SKM-1 (cell line): Measurements from ENCODE around the gene NRTN.
"Not testable (repeated sequence)": the region's sequence is repeated elsewhere in the genome, so short reads cannot be mapped to it uniquely, and the experiment has no call there.

Experiments used
- DNase-seq: peaks from one replicate; lab custom pipeline; 2025; ENCODE audit not compliant: unreplicated experiment; lab: John Stamatoyannopoulos, UW

NRTN gene, protein sequence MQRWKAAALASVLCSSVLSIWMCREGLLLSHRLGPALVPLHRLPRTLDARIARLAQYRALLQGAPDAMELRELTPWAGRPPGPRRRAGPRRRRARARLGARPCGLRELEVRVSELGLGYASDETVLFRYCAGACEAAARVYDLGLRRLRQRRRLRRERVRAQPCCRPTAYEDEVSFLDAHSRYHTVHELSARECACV

DNA sequence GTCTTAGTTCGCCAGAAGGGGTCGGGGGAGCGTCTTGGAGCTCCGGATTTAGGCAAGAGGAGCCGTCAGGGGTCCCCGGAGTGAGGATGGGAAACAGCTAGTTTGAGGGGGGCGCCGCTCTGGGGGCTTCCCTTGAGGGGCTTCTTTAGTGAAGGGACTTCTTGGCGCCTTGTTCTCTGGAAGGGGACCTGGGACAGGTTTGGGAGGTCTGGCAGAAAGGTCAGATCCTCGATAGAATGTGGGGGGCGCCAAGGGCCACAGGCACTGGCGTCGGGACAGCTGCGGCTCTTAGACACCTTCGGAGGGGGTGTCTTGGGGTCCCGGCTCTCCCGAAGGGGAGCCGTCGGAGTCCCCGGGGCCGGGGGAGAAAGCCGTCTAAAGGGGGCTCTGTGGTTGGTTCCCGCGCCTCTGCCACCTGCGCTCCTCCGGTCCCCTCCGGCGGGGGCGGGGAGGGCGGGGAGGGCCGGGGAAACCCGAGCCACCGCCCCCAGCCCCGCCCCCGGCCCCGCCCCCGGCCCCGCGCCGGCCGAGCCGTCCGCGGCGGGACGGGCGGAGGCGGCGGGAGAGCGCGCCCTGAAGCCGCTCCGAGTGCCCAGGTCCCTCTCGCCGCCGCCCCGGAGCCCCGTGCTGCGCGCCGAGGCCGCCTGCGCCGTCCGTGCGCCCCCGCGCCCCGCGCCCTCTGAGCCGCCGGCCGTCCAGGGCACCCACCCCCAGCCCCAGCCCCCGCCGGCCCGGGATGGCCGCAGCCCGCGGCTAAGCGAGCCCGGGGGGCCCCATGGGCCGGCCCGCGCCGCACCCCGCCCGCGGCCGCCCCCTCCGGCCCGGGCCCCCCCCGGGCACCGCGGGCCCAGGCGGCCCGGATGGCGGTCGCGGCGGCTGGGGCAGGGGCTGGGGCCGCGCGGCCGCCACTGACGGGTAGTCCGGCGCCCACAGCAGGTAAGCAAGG lies at the start of gene NRTN:
Gene NRTN (plus strand): TSS at position 552 of the 946 bp plus-strand sequence. CDS start 19,099 bp downstream, outside the sequence.
- DNase-seq: no peak

DNA sequence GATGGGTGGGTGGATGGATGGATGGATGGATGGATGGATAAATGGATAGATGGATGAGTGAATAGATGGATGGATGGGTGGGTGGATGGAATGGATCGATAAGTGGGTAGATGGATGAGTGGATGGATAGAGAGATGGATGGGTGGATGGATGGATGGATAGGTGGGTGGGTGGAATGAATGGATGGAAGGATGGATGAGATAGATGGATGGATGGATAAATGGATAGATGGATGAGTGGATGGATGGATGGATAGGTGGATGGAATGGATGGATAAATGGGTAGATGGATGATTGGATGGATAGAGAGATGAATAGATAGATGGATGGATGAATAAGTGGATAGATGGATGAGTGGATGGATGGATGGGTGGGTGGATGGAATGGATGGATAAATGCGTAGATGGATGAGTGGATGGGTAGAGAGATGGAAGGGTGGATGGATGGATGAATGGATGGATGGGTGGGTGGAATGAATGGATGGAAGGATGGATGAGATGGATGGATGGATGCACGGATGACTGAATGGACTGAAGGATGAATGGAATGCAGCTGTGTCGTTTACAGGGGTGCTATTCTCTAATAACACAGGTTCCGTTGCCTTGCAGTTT lies 42.2 kb upstream of the NRTN start:
- DNase-seq: no peak

DNA sequence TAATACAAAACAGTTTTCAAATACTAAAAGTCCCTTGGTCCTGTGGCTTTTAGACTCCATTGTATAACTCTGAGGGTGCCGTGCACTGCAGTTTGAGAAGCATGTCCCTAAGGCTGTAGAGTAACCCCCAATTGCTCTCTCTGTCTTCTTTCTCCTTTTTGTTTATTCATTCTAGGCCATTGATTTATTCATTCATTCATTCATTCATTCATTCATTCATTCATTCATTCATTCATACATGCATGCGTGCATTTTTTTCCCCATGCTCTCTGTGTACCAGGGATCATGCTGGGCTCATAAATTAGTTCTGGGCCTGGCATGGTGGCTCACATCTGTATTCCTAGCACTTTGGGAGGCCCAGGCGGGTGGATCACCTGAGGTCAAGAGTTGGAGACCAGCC lies 39.6 kb upstream of the NRTN start:
- DNase-seq: no peak

DNA sequence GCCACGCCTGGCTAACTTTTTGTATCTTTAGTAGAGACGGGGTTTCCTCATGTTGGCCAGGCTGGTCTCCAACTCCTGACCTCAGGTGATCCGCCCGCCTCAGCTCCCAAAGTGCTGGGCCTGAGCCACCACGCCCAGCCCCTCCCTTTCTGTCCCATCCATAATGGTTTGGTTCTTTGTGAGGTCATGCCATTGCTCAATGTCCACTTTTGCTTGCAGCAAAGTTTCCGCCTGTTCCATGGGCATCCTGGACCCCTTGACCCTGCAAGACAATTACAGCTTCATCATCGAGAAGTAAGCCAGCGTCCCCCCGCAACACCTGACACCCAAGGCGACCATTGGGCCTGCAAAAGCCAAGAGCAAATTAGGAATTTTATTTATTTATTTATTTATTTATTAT lies 36.9 kb upstream of the NRTN start:
- DNase-seq: no peak

DNA sequence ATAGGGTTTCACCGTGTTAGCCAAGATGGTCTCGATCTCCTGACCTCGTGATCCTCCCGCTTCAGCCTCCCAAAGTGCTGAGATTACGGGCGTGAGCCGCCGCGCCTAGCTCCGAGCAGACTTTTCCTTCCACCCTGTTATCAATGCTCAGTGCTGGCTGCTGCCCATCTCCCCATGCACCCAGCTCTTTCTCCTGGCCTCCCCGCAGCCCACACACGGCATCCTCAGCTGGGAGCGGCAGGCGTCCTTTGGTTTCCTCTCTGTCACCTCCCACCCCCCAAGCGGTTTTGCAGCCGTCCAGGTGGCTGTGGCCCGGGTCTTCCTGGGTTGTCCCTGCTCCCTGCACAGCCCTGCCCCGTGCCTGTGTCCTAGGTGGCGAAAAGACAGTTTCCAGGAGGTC lies 32.5 kb upstream of the NRTN start:
- no peak for DNase-seq

DNA sequence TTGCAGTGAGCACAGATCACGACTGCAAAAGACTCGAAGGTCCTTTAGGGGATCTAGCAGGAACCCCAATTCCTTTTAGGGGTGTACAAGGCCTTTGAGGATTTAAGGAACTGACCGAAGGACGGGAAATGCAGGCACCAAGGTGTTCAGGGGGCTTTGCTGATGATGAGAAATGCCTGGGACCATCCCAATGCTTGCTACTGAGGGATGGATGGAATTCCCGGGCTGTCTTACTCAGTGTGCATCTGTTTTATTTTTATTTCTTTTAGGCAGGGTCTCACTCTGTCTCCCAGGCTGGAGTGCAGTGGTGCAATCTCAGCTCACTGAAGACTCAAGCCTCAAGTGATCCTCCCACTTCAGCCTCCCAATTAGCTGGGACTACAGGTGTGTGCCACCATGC lies 31.6 kb upstream of the NRTN start:
- DNase-seq: no peak

DNA sequence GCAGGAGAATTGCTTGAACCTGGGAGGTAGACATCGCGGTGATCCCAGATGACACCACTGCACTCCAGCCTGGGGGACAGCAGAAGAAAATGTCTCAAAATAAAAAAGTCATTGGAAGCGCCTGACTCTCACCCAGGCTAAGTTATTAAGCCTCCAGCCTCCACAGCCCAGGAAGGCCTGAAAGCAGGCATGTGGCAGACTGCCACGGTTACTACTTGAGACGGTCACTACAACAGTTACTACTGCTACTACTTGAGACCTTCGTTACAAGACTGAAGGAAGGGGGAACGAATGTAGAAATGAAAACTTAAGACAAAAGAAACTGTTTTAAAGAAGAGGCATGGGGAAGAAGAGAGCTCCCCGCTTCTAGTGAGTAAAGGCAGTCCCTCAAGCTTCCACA lies 29.9 kb upstream of the NRTN start:
- no peak for DNase-seq

DNA sequence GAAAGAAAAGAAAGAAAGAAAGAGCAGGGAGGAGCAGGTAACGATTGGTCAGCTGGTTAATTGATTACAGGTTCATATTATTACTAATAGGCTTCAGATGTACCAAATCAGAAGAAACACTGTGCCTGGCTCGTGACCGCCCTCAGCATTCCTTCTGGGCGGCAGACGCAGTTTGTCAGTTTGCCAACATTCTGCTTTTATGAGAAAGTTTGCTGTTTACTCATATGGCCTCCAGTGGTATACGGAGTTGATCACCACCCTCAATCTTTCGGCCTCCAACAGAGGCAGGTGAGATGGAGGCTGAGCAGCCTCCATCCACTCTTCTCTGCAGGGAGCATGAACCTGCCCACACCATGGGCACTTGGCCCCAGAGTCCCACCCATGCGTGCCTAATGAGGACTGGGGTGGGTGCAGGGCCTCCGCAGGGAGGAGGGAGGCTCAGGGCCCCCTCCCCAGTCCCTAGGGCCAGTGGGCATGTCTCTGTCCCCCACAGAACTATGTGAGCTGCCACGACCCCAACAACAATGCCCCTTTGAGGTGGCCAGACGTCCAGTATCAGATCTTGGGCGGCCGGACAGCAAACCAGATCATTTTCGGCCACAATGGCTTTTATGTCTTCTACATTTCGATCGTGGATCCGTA lies 29.1 kb upstream of the NRTN start:
- DNase-seq: no peak

DNA sequence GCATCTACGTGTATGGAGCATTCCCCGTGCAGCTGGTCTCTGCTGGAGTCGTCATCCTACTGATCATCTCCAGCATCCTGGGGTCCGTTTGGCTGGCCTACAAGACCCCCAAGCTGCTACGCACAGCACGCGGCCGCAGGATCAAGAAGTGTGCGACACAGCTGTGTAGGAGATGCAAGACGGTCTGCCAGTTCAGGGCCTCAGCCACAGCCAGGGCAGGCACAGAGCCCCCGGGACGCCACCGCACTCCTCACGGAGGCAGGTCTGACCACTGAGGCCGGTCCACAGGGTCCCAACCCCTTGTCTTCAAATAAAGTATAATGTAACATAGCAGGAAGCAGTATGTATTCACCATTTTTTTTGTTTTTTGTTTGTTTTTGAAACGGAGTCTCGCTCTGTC lies 26.5 kb upstream of the NRTN start:
- no peak for DNase-seq

DNA sequence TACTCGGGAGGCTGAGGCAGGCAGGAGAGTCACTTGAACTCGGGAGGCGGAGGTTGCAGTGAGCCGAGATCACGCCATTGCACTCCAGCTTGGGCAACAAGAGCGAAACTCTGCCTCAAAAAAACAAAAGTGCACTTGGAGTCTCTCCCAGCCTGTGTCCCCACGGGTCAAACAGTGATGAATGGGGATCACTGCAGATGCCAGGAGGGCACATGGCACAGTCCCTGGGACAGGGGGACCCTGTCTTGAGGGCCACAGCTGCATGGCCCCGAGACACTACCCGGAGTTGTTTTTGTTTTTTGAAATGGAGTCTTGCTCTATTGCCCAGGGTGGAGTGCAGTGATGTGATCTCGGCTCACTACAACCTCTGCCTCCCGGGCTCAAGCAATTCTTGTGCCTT lies 24.0 kb upstream of the NRTN start:
- DNase-seq: not testable (repeated sequence)

DNA sequence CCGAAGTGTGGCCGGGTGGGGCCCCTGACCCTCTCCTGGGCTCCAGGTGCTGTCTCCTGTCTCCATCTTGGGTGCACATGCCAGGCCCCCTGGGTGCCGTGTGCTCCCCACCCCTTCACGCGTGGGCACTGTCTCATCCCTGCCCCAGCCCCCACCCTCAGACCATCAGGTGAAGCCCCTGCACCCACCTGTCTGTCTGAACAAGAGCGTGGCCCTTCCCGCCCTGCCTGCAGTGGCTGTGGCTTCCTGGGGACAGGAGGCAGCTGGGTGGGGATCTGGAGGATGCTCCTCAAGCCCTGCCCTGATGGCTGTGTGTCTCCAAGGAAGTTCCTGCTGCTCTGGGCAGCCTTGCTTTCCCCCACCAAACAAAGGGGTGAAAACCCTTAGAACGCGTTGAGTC lies 22.5 kb upstream of the NRTN start:
- no peak for DNase-seq

DNA sequence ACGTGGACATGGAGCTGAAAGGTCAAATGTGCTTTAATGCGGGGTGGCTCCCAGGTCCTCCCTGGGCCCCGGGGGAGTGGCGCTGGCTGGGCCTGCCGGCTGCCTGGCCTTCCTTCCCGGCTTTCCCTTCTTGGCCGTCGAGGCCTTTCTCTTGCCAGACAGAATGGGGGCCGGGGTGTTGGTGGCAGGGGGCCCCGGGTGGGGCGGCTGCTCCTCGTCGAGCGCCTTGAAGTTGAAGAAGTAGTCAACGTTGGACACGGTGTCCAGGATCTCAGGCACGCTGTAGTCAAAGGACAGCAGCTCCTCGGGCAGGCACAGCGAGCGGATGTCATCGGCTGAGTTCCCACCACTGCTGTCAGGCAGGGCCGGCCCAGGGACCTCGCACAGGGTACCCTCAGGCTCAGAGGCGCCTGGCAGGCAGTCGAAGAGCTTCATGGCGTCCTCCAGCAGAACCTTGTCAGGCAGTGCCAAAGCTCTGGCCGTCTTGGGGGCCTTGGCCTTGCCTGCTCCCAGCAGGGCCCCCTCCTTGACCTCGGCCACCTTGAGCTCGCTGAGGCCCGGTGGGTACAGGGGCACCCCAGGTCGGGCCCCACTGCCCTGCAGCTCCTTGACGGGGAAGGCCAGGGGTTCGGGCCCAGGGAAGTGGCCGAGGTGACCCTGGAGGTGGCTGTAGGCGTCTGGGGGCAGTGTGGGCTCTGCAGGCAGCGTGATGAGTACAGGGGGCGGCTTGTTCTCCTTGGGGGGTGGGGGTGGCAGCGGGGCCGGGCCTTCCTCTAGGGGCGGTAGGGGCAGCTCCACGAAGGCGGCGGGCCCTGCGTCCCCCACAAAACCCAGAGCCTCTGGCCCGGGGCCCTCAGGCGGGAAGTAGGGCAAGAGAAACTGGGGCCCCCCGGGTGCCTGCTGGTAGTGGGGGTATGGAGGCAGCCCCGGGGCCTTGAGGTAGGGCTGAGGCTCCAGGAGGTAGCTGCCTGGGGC lies 21.6 kb upstream of the NRTN start:
- no peak for DNase-seq

DNA sequence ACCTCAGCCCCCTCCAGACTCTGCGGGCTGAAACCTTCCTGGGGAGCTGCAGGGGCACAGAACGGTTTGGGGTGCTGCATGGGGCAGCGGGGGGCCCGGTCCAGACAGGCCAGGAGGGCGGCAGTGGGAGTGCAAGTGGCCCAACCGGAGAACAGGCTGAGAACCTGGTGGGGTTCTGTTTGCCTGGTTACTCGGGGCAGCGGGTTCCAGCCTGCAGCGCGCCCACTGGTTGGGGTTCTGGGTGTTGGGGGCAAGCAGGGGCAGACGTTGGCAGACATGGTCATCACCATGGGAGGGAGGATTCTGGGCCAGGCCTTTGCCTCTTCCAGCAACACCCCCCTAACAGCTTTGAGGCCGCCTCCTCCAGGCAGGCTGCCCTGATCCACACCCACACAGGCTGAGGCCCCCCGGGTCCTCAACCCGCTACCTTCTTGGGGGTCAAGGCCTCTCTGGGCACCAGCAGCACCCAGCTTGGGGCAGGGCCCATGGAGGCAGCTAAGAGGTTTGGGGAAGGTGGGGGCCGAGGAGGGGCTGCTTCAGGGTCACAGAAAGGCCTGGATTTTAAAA lies 20.2 kb upstream of the NRTN start, which contains the start of gene PRR22:
Gene PRR22 (minus strand): TSS at position 166 of the 567 bp plus-strand sequence. CDS start 86 bp downstream, at position 80.
- DNase-seq: no peak

DNA sequence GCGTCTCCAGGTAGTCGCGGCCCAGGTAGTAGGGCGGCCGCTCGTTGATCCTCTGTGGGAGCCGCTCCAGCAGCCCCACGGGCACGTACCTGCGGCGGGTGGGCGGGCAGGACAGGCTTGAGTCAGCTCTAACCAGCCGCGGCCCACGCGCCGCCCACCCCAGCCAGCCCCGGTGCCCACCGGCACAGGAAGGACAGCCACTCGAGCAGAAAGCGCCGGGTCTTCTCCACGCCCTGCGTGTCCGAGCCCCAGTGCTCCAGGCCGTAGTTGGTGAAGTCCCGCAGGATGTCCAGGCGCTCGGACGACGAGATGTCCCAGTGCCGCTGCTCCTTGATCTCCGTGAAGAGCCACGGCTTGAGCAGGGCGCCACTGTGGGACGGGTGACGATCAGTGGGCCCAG lies 19.4 kb upstream of the NRTN start:
- DNase-seq: no peak

DNA sequence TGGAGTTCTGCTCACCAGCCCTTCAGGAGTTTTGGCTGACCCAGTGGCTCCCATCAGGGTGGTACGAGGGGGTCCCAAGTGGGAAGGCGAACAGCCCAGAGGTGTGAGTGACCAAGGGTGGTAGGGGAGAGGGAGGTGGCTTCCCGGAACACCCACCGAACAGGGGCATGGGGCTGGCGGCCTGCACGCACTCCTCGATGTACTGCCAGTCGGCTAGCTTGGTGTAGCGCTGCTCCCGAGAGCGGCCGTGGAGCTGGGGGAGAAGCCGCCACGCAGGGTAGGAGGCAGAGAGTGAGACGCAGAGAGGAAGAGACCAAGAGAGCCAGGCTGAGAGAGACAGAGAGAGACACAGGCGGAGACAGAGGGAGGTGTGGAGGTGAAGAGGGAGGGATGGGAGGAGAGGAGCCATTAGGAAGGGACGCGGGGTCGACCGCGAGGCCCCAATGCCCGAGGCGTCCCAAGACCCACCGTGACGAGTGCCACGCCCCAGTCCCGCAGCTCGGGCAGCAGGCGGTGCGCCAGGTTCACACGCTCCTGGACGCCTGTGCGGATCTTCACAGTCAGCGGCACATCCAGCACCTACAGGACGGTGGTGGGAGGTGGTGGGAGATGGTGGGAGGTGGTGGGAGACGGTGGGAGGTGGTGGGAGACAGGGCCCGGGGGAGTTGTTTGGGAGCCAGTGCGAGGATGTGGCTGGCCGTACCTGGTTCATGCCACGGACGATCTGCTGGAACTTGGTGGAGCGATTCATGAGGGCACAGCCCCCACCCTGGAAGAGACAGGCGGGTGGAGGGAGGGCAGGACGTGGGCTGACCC lies 18.1 kb upstream of the NRTN start:
- DNase-seq: no peak

DNA sequence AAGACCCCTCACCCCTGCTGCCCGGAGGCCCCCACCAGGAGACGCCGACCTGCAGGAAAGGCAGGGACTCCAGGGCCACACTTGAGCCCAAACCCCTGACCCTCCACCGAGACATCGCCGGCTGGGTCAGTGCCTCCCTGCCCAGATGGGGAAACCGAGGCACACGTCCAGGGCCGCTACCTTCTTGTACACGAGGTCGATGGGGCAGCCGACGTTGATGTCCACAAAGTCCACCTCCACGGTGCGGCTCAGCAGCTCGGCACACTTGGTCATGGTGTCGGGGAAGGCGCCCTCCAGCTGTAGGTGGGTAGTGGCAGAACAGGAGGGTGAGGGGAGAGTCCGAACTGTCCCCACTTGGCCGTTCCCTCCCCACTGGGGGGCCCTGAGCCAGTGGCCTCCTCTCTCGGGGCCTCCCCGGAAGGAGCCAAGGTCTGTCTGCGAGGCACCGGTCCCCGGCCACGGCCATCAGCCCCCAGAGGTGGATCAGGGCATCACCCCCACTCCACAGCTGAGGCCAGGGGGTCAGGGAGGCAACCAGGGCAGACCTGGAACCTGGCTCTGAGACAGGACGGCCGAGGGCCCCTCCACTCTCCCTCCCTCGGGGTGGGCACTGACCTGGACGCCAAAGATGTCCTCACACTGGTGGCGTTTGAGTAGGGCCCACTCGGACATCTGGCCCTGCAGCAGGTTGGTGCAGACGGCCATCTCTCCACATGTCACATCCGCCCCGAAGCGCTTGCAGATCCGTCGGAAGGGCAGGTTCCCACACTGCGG lies 17.3 kb upstream of the NRTN start:
- no peak for DNase-seq

DNA sequence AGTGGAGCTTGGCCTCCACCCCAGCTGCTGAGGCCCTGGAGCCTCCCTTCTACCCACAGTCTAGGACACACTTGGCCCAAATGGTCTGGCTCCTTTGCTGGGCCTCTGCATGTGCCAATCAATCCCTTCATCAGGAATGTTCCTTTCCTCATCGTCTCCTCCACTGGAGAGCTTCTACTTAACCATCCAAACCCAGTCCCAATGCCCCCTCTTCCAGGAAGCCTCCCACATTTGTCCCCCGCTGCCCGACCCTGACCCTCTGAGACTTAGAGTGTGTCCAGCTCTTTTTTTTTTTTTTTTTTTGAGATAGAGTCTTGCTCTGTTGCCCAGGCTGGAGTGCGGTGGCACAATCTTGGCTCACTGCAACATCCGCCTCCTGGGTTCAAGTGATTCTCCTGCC lies 16.4 kb upstream of the NRTN start:
- DNase-seq: no peak

DNA sequence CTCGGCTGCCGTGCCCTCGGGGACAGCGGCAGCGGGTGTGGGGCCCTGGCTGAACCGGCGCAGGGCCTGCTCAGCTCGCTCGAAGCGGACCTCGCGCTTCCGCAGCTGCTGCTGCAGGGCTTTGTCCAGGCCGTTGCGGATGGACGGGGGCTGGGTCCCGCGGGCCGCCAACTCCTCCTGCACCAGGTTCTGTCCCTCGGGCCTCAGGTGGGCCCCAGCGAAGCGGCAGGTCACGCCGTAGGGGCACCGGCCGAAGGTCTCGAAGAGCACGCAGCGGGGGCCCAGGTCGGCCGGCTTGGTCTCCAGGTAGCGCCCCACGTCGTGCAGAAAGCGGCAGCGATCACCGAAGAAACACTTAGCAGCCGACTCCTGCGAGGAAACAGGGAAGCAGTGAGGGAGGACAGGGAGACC lies 15.5 kb upstream of the NRTN start:
- DNase-seq: no peak
